WTC11 (cell line): ENCODE measurements around the gene CSK.

Experiments used
- ATF3 ChIP-seq: sonication (generic); formaldehyde crosslinking; conservative IDR thresholded peaks from 2 replicates; pipeline ENCODE4 v1.8.1; 2022; ENCODE audit warnings: mild to moderate bottlenecking, missing genetic modification reagents
- CDX4 ChIP-seq: fragments of 250-450 bp; sonication (Bioruptor Pico); IDR thresholded peaks from 2 replicates; pipeline ENCODE4 v1.9.0; 2021; ENCODE audit warnings: moderate library complexity, mild to moderate bottlenecking, inconsistent platforms, borderline replicate concordance
- ESRRA ChIP-seq: sonication (generic); formaldehyde crosslinking; IDR thresholded peaks from 2 replicates; pipeline ENCODE4 v1.8.1; 2022; ENCODE audit warnings: mild to moderate bottlenecking, missing genetic modification reagents, borderline replicate concordance
- MLX ChIP-seq: sonication (generic); formaldehyde crosslinking; IDR thresholded peaks from 2 replicates; pipeline ENCODE4 v1.8.1; 2023; ENCODE audit warnings: mild to moderate bottlenecking, missing genetic modification reagents, moderate library complexity
- PRDM15 ChIP-seq: sonication (generic); formaldehyde crosslinking; IDR thresholded peaks from 2 replicates; pipeline ENCODE4 v1.8.0; 2022; ENCODE audit warnings: missing genetic modification reagents
- SMAD4 ChIP-seq: sonication (generic); formaldehyde crosslinking; IDR thresholded peaks from 2 replicates; pipeline ENCODE4 v1.8.0; 2022; ENCODE audit warnings: mild to moderate bottlenecking, missing genetic modification reagents
- ZNF121 ChIP-seq: sonication (generic); formaldehyde crosslinking; IDR thresholded peaks from 2 replicates; pipeline ENCODE4 v1.8.0; 2023; ENCODE audit warnings: missing genetic modification reagents
- ZNF396 ChIP-seq: fragments of 250-450 bp; sonication (Bioruptor Pico); IDR thresholded peaks from 2 replicates; pipeline ENCODE4 v1.8.0; 2021; ENCODE audit warnings: mild to moderate bottlenecking, moderate library complexity, borderline replicate concordance
- TF ChIP-seq, protein P1 (sequence below): sonication (generic); formaldehyde crosslinking; IDR thresholded peaks from 2 replicates; pipeline ENCODE4 v1.8.0; 2022; ENCODE audit warnings: mild to moderate bottlenecking, missing genetic modification reagents
- TF ChIP-seq, protein P2 (sequence below): fragments of 200-600 bp; IDR thresholded peaks from 2 replicates; pipeline ENCODE4 v1.8.0; 2022; ENCODE audit warnings: antibody characterized with exemption
- TF ChIP-seq, protein P3 (sequence below): sonication (generic); formaldehyde crosslinking; IDR thresholded peaks from 2 replicates; pipeline ENCODE4 v1.8.1; 2023; ENCODE audit warnings: mild to moderate bottlenecking, moderate library complexity, missing genetic modification reagents
- TF ChIP-seq, protein P4 (sequence below): sonication (generic); formaldehyde crosslinking; IDR thresholded peaks from 2 replicates; pipeline ENCODE4 v1.8.1; 2023; ENCODE audit warnings: mild to moderate bottlenecking, missing genetic modification reagents, borderline replicate concordance
- TF ChIP-seq, protein P5 (sequence below): sonication (generic); formaldehyde crosslinking; conservative IDR thresholded peaks from 2 replicates; pipeline ENCODE4 v1.8.1; 2023; ENCODE audit warnings: mild to moderate bottlenecking, low read depth, missing genetic modification reagents, moderate library complexity

DNA sequence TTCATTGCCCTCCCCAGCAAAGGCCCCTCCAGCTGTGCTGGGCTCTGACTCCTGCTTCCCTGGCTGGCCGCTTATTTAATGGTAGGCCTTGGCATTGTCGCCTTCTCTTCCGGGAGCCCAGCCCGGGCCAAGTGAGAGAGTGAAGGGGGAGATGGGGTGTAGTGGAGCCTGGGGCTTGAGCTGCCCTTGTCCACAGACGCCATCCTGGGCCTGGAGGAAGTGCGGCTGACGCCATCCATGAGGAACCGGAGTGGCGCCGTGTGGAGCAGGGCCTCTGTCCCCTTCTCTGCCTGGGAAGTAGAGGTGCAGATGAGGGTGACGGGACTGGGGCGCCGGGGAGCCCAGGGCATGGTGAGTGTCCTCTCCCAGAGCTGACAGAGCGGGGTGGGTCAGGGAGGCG is 34.1 kb downstream of the CSK start:
- TF ChIP-seq, protein P1, sequence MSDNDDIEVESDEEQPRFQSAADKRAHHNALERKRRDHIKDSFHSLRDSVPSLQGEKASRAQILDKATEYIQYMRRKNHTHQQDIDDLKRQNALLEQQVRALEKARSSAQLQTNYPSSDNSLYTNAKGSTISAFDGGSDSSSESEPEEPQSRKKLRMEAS (CRISPR knock-in tag) = no peak
- TF ChIP-seq, protein P2, sequence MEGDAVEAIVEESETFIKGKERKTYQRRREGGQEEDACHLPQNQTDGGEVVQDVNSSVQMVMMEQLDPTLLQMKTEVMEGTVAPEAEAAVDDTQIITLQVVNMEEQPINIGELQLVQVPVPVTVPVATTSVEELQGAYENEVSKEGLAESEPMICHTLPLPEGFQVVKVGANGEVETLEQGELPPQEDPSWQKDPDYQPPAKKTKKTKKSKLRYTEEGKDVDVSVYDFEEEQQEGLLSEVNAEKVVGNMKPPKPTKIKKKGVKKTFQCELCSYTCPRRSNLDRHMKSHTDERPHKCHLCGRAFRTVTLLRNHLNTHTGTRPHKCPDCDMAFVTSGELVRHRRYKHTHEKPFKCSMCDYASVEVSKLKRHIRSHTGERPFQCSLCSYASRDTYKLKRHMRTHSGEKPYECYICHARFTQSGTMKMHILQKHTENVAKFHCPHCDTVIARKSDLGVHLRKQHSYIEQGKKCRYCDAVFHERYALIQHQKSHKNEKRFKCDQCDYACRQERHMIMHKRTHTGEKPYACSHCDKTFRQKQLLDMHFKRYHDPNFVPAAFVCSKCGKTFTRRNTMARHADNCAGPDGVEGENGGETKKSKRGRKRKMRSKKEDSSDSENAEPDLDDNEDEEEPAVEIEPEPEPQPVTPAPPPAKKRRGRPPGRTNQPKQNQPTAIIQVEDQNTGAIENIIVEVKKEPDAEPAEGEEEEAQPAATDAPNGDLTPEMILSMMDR = no peak
- no peak for TF ChIP-seq ATF3
- TF ChIP-seq ZNF121 (CRISPR knock-in tag) = no peak
- TF ChIP-seq, protein P3, sequence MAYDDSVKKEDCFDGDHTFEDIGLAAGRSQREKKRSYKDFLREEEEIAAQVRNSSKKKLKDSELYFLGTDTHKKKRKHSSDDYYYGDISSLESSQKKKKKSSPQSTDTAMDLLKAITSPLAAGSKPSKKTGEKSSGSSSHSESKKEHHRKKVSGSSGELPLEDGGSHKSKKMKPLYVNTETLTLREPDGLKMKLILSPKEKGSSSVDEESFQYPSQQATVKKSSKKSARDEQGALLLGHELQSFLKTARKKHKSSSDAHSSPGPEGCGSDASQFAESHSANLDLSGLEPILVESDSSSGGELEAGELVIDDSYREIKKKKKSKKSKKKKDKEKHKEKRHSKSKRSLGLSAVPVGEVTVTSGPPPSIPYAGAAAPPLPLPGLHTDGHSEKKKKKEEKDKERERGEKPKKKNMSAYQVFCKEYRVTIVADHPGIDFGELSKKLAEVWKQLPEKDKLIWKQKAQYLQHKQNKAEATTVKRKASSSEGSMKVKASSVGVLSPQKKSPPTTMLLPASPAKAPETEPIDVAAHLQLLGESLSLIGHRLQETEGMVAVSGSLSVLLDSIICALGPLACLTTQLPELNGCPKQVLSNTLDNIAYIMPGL = no peak
- no peak for TF ChIP-seq MLX (CRISPR knock-in tag)
- TF ChIP-seq, protein P4, sequence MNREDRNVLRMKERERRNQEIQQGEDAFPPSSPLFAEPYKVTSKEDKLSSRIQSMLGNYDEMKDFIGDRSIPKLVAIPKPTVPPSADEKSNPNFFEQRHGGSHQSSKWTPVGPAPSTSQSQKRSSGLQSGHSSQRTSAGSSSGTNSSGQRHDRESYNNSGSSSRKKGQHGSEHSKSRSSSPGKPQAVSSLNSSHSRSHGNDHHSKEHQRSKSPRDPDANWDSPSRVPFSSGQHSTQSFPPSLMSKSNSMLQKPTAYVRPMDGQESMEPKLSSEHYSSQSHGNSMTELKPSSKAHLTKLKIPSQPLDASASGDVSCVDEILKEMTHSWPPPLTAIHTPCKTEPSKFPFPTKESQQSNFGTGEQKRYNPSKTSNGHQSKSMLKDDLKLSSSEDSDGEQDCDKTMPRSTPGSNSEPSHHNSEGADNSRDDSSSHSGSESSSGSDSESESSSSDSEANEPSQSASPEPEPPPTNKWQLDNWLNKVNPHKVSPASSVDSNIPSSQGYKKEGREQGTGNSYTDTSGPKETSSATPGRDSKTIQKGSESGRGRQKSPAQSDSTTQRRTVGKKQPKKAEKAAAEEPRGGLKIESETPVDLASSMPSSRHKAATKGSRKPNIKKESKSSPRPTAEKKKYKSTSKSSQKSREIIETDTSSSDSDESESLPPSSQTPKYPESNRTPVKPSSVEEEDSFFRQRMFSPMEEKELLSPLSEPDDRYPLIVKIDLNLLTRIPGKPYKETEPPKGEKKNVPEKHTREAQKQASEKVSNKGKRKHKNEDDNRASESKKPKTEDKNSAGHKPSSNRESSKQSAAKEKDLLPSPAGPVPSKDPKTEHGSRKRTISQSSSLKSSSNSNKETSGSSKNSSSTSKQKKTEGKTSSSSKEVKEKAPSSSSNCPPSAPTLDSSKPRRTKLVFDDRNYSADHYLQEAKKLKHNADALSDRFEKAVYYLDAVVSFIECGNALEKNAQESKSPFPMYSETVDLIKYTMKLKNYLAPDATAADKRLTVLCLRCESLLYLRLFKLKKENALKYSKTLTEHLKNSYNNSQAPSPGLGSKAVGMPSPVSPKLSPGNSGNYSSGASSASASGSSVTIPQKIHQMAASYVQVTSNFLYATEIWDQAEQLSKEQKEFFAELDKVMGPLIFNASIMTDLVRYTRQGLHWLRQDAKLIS (CRISPR knock-in tag) = no peak
- no peak for TF ChIP-seq SMAD4 (CRISPR knock-in tag)
- TF ChIP-seq ZNF396 (CRISPR knock-in tag) = no peak
- no peak for TF ChIP-seq ESRRA
- no peak for TF ChIP-seq CDX4 (CRISPR knock-in tag)
- no peak for TF ChIP-seq PRDM15 (CRISPR knock-in tag)
- TF ChIP-seq, protein P5, sequence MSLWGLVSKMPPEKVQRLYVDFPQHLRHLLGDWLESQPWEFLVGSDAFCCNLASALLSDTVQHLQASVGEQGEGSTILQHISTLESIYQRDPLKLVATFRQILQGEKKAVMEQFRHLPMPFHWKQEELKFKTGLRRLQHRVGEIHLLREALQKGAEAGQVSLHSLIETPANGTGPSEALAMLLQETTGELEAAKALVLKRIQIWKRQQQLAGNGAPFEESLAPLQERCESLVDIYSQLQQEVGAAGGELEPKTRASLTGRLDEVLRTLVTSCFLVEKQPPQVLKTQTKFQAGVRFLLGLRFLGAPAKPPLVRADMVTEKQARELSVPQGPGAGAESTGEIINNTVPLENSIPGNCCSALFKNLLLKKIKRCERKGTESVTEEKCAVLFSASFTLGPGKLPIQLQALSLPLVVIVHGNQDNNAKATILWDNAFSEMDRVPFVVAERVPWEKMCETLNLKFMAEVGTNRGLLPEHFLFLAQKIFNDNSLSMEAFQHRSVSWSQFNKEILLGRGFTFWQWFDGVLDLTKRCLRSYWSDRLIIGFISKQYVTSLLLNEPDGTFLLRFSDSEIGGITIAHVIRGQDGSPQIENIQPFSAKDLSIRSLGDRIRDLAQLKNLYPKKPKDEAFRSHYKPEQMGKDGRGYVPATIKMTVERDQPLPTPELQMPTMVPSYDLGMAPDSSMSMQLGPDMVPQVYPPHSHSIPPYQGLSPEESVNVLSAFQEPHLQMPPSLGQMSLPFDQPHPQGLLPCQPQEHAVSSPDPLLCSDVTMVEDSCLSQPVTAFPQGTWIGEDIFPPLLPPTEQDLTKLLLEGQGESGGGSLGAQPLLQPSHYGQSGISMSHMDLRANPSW = no peak
